ENCODE measurements around the gene HEMGN.

DNA sequence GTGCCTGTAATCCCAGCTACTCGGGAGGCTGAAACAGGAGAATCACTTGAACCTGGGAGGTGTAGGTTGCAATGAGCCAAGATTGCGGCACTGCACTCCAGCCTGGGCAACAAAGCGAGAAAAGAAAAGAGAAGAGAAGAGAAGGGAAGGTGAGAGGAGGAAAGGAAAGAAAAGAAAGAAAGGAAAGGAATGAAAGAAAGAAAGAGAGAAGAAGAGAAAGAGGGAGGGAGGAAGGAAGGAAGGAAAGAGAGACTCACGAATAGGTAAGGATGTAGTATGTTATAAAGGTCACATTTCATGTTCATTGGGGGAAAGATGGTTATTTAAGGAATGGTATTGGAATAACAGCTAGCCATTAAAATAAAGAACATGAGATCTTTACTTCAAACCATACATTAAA, 34.8 kb upstream of the HEMGN start:
- no peak for TF ChIP-seq POLR2AphosphoS5 (IDR thresholded peaks at IDR 0.05; ENCODE audit: low read depth)
- no peak for TF ChIP-seq CTCF (IDR thresholded peaks at IDR 0.05; ENCODE audit: insufficient read depth, low read length)
